ENCODE measurements around the gene PLSCR3. TPM values are rescaled to one million over a fixed set of nuclear protein-coding genes. Genes with fewer than 3 reads are reported as not detected.

The PLSCR3 gene
- total RNA-seq, 1 experiment from 2014 or later = 43.8 TPM

DNA sequence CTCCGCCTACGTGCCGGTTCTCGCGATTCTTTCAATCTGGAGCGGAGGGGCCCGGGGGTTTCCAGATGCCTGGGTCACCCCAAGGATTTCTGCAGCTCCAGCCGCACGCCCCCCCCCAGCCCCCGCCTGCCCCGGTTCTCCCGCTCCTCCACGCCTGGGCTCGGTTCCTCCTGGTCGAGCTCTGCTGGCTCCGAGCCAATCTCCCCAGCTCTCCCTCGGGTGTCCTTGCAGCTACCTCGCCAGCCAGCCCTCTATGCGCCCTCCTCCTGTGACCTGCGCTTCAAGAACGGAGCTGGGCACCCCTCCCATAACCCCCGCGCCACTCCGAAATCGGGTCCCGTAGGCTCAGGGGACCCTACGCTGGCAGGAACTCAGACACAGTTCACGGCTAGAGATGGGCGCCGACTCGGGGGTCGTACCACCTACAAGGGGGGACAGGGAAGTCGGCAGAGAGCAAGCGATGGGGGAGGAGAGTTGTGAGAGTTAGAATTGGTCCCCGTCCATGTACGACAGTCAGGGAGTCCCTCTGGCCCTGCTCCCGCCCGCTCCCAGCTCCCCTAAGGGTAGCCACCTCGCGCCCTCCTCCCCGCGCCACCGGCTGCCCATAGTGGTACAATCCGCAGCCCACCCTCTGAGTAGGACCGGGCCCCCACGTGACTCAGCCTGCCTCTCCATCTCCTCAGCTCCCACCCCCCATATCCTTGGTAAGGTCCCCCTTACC, 45.9 kb upstream of the PLSCR3 start:
- H3K27ac ChIP-seq (ENCODE audit: low read depth, low read length) = no peak overlapping the region
- peaks cover 25 to 43% of the 10 kb centered on the region in 2 experiments for H3K4me1 ChIP-seq (ENCODE audit: control insufficient read depth in 1 of 2, insufficient read depth in 2 of 2, low read length in 2 of 2)
- H2AFZ ChIP-seq (ENCODE audit: low read depth, low read length, poor library complexity, severe bottlenecking) = no peak overlapping the region
- TF ChIP-seq, protein P1, sequence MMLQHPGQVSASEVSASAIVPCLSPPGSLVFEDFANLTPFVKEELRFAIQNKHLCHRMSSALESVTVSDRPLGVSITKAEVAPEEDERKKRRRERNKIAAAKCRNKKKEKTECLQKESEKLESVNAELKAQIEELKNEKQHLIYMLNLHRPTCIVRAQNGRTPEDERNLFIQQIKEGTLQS (IDR thresholded peaks at IDR 0.05) = no peak
- TF ChIP-seq ELF1 (IDR thresholded peaks at IDR 0.05; ENCODE audit: borderline replicate concordance, low read depth) (no peak), CBX3 (IDR thresholded peaks at IDR 0.05; ENCODE audit: low read depth) (no peak), POLR2AphosphoS5 (IDR thresholded peaks at IDR 0.05; ENCODE audit: low read depth, low read length) (no peak), EZH2 (IDR thresholded peaks at IDR 0.05) (no peak), RAD21 (IDR thresholded peaks at IDR 0.05; ENCODE audit: low read depth) (no peak), SRF (IDR thresholded peaks at IDR 0.05; ENCODE audit: low read depth) (no peak), FOSL1 (IDR thresholded peaks at IDR 0.05; ENCODE audit: low read depth) (no peak), EZH2phosphoT487 (IDR thresholded peaks at IDR 0.05; ENCODE audit: borderline replicate concordance) (no peak)
- TF ChIP-seq, protein P2, sequence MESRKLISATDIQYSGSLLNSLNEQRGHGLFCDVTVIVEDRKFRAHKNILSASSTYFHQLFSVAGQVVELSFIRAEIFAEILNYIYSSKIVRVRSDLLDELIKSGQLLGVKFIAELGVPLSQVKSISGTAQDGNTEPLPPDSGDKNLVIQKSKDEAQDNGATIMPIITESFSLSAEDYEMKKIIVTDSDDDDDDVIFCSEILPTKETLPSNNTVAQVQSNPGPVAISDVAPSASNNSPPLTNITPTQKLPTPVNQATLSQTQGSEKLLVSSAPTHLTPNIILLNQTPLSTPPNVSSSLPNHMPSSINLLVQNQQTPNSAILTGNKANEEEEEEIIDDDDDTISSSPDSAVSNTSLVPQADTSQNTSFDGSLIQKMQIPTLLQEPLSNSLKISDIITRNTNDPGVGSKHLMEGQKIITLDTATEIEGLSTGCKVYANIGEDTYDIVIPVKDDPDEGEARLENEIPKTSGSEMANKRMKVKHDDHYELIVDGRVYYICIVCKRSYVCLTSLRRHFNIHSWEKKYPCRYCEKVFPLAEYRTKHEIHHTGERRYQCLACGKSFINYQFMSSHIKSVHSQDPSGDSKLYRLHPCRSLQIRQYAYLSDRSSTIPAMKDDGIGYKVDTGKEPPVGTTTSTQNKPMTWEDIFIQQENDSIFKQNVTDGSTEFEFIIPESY (IDR thresholded peaks at IDR 0.05; ENCODE audit: extremely low read depth, insufficient replicate concordance, low read length) = no peak
- no peaks in the 10 kb centered on the region for H3K36me3 ChIP-seq (ENCODE audit: control insufficient read depth in 1 of 2, insufficient read depth in 2 of 2, low read length in 2 of 2)
- no peak for DNase-seq (ENCODE audit: low read depth, low spot score)
- intact Hi-C loops (cut with micrococcal nuclease) = no loop called here
- POLR2A ChIA-PET = interaction anchor here (0.6 kb wide), 1 partner anchor 176 kb away, joined by 3 read pairs; no protein-coding TSS in a partner anchor
- H3K4me3 ChIP-seq (replicated peaks in 1 of 2; ENCODE audit: low read depth in 1 of 2, low read length in 2 of 2) = no peak overlapping the region
- H3K9me3 ChIP-seq (ENCODE audit: control insufficient read depth in 1 of 2, insufficient read depth in 1 of 2, low read depth in 1 of 2, low read length in 2 of 2) = no peaks in the 10 kb centered on the region
- H4K20me1 ChIP-seq (ENCODE audit: insufficient read depth) = no peaks in the 10 kb centered on the region
- no peak overlapping the region for H3K4me2 ChIP-seq (ENCODE audit: low read length)
- CTCF ChIA-PET = interaction anchor here (0.5 kb wide), 1 partner anchor 159 kb away, joined by 4 read pairs; the partner anchor contains the start of gene SLC2A4
- H3K9ac ChIP-seq (ENCODE audit: low read length) = no peak overlapping the region
- RAD21 ChIA-PET (ENCODE audit: low non-redundant PET in 1 of 2, low total read pairs in 2 of 2, uncharacterized antibody in 2 of 2, unreplicated experiment in 2 of 2) = no interaction called here
- no peak for ATAC-seq
- no peaks in the 10 kb centered on the region for H3K9me2 ChIP-seq (ENCODE audit: insufficient read depth)
- no peaks in the 10 kb centered on the region for H3K79me2 ChIP-seq (ENCODE audit: insufficient read depth, low read length)
- no TSS peak for BruUV-seq (replicated peaks)
- H3K27me3 ChIP-seq (ENCODE audit: insufficient read depth, low read length) = no peaks in the 10 kb centered on the region
